ENCODE results near the gene OR2M7.

Gene OR2M7

GRCh38 chr1:248324468-248324867 is at the start of gene OR2M7:
OR2M7 (minus strand) TSS chr1:248324568; CDS start chr1:248324568, 0 bp downstream.
- no peak within 1 kb of the TSS for H3K27ac ChIP-seq
- no peak for TF ChIP-seq ZFX (IDR thresholded peaks at IDR 0.05)

- TF ChIP-seq CTCF (conservative IDR thresholded peaks at IDR 0.05), result no peak
- TF ChIP-seq ZFX (IDR thresholded peaks at IDR 0.05), result no peak
- no peak overlapping the region for H3K27ac ChIP-seq
Observed at GRCh38 chr1:248373761-248374160, 49.4 kb upstream of the OR2M7 start.

GRCh38 chr1:248372394-248372793 is 48.0 kb upstream of the OR2M7 start:
- no peak overlapping the region for H3K27ac ChIP-seq
- no peak for TF ChIP-seq CTCF (conservative IDR thresholded peaks at IDR 0.05)
- TF ChIP-seq ZFX (IDR thresholded peaks at IDR 0.05), result no peak

GRCh38 chr1:248366609-248367008 is 42.2 kb upstream of the OR2M7 start:
- no peak for TF ChIP-seq ZFX (IDR thresholded peaks at IDR 0.05)
- TF ChIP-seq CTCF (conservative IDR thresholded peaks at IDR 0.05), result no peak

GRCh38 chr1:248361121-248361715 is 36.9 kb upstream of the OR2M7 start, which contains the start of gene OR2T4:
OR2T4 (plus strand) TSS chr1:248361665; CDS start chr1:248361665, 0 bp downstream.
- TF ChIP-seq CTCF (conservative IDR thresholded peaks at IDR 0.05) (no peak), ZFX (IDR thresholded peaks at IDR 0.05) (no peak)
- no peak within 1 kb of the TSS for H3K27ac ChIP-seq

More at GRCh38 chr1:248366609-248367008, 42.2 kb upstream of the OR2M7 start:
- no peak overlapping the region for H3K27ac ChIP-seq

GRCh38 chr1:248359415-248359814 is 35.0 kb upstream of the OR2M7 start:
- no peak for TF ChIP-seq CTCF (conservative IDR thresholded peaks at IDR 0.05)
- no peak for TF ChIP-seq ZFX (IDR thresholded peaks at IDR 0.05)
- no peak overlapping the region for H3K27ac ChIP-seq

- no peak within 1 kb of the TSS for H3K27ac ChIP-seq
- no peak for TF ChIP-seq ZFX (IDR thresholded peaks at IDR 0.05)
- no peak for TF ChIP-seq CTCF (conservative IDR thresholded peaks at IDR 0.05)
Observed at GRCh38 chr1:248348475-248348874, 24.1 kb upstream of the OR2M7 start, which contains the start of gene OR14C36. OR14C36 (plus strand) TSS chr1:248348775; CDS start chr1:248348775, 0 bp downstream.

- TF ChIP-seq ZFX (IDR thresholded peaks at IDR 0.05) (no peak), CTCF (conservative IDR thresholded peaks at IDR 0.05) (no peak)
- no peak overlapping the region for H3K27ac ChIP-seq
Observed at GRCh38 chr1:248343451-248343850, 19.1 kb upstream of the OR2M7 start.

All from C4-2B (cell line).